Epithelial cell of esophagus (primary cell): ENCODE measurements around the gene LURAP1L.
A peak's percentile ranks its signal among the peaks of the same experiment; 100 is the strongest.

ENCODE experiments used
- DNase-seq: peaks from one replicate; pipeline ENCODE4 v3.0.0; 2010; ENCODE audit warnings: low read depth
- H3K4me3 ChIP-seq: 2 replicates; pipeline ENCODE4 v1.5.1; 2011; ENCODE audit warnings: mild to moderate bottlenecking, low read length, control low read depth
- TF ChIP-seq, protein P1 (sequence below): IDR thresholded peaks from 2 replicates; pipeline ENCODE4 v1.5.1; 2011; ENCODE audit warnings: low read depth, mild to moderate bottlenecking, low read length, control low read depth, inconsistent platforms; ENCODE audit not compliant: insufficient read depth; ENCODE audit errors: missing control alignments

Gene LURAP1L

DNA sequence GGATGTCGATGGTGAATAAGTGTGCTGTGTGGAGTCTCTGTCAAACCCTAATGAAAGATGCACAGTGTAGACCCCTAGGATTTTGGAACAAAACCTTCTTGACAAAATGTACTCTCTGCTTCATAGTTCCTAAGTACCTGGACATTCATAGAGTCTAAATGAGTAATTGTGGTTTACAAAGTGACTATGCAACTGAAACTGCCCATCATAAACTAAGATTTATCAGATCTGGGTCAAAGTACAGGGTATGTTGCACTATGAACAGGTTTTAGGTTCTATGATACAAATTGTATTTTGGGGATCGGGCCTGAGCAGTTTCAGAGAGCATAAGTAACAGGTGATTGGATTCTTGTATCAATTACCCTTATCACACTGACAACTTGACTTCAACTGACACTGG lies 79.4 kb downstream of the LURAP1L start:
- TF ChIP-seq, protein P1, sequence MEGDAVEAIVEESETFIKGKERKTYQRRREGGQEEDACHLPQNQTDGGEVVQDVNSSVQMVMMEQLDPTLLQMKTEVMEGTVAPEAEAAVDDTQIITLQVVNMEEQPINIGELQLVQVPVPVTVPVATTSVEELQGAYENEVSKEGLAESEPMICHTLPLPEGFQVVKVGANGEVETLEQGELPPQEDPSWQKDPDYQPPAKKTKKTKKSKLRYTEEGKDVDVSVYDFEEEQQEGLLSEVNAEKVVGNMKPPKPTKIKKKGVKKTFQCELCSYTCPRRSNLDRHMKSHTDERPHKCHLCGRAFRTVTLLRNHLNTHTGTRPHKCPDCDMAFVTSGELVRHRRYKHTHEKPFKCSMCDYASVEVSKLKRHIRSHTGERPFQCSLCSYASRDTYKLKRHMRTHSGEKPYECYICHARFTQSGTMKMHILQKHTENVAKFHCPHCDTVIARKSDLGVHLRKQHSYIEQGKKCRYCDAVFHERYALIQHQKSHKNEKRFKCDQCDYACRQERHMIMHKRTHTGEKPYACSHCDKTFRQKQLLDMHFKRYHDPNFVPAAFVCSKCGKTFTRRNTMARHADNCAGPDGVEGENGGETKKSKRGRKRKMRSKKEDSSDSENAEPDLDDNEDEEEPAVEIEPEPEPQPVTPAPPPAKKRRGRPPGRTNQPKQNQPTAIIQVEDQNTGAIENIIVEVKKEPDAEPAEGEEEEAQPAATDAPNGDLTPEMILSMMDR: no peak
- no peak overlapping the region for H3K4me3 ChIP-seq
- peak; percentile 36 for DNase-seq

DNA sequence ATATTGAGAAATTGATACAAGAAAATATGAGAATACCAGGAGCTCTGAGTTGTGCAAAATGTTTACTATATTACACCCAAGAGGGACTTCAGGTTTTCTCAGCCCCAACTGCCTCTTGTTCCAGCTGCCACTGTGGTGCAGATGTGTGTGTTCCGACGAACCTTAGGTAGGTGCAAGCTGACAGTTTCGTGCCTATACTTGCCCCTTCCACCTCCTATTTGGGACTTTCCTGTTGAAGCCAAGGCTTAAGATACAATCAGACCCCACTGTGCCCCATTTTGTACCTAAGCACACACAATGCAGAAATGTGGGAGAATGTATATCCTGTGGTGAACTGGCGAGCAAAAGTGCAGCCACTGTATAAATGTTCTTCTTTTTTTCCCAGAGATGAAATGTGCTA lies 80.2 kb downstream of the LURAP1L start:
- peak; percentile 51 for DNase-seq
- TF ChIP-seq, protein P1: no peak
- no peak overlapping the region for H3K4me3 ChIP-seq

DNA sequence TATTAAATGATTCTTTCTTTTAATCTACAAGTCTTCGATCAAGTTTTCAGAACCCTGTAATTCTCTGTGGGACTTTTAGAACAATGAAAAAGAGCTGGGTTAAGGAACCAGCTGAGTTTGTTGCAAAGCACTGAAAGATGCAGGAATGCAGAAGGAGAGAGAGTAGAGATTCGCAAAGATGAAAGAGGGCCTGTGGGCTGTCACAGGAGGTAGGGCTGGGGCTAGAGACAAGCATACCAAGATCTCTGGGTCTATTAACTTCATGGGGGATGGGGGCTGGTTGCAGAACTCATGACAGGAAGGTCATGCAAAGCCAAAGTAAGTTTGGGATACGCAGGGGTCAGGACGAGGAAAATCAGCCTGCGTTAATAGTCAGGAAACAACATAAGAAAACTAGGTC lies 81.8 kb downstream of the LURAP1L start:
- TF ChIP-seq, protein P1: no peak
- H3K4me3 ChIP-seq: no peak overlapping the region
- no peak for DNase-seq

DNA sequence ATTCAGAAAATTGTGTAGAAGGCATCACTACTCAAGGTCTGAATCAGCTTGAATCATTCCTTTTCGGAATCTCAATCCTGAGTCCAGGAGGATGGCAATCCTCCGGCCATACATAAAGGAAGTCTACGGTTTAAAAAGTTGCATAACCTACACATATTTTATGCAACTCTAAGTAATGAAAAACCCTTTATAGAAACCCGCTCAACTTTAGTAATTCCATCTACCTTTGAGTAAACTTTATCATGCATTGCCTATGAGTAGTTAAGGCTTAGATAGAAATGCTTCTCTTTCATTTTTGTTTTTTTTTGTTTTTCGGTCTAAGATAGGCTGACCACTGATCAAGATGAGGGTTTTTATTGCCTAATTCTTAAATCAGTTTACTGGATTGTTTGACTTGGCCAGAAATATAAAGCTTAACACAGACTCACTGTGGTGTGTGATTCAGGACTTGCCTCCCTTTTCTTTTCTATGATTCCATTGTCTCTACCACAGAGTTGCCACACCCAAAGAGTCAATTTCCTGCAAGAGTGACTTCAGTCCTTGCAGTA lies 85.0 kb downstream of the LURAP1L start:
- H3K4me3 ChIP-seq: peak overlapping the region; percentile 6

DNA sequence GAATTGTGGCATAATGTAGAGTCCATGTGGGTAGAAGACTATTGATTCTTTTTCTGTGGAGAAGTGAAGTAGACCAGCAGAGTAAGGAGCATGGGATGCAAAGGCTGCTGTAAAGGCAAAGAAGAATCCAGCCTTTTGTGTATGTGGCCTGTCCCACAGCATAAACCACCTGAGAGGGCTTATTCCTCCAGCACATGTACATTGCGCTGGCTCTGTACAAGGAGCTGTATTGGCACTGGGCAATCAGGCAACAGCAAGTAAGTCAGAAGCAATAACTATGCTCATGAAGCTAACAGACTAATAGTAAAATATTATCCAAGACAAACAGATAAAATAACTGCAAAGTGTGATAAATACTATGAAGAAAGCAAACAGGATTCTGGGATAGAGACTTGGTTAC lies 86.2 kb downstream of the LURAP1L start:
- TF ChIP-seq, protein P1: no peak
- DNase-seq: no peak

More for the DNA sequence above, 85.0 kb downstream of the LURAP1L start:
- peak; percentile 95 for DNase-seq
- TF ChIP-seq, protein P1: no peak

DNA sequence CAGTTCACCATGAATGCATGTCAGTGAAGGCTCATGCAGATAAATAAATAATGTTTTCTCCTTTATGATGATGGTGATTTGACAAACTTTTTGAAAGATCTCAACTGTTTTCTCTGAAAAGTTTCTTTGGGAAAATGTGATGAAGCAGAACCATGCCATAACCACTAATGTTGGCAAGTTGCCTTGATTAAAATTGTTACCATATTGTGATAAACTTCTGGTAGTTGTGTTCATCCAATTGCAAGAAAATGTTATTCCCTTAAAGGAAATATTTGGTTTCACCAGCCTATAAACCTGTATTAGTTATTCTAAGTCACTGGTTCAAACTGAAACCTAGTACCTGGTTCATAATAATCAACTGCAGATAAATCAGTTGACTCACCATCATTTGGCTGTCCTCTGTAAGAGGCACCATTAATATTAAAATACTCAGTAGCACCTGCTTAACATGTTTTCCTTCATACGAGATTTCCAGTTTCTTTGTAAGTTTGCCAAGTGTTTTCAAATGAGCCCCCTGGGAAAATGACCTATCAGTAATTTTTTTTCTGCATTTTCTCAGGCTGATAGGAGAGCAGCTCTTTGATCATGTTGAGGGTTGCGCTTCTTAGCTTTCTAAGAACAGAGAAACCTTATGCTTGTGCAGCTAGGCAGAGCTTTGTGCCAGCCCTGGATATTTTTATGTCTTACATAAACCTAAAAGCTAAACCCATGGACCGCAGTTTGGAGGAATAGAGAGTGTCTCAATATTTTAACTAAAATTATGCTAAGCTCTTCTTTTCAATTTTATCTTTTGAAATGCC lies 88.0 kb downstream of the LURAP1L start:
- no peak for DNase-seq
- H3K4me3 ChIP-seq: no peak overlapping the region

More for the DNA sequence above, 86.2 kb downstream of the LURAP1L start:
- H3K4me3 ChIP-seq: no peak overlapping the region

More for the DNA sequence above, 88.0 kb downstream of the LURAP1L start:
- TF ChIP-seq, protein P1: no peak
